GM13977 (cell line): ENCODE data around the gene CADM1.

Experiments
- DNase-seq: peaks from one replicate; pipeline ENCODE4 v3.0.0; 2012; ENCODE audit warnings: low spot score
- CTCF ChIP-seq: IDR thresholded peaks from 2 replicates; pipeline ENCODE4 v1.5.1; 2012; ENCODE audit warnings: mild to moderate bottlenecking, control low read depth; ENCODE audit not compliant: insufficient read depth; ENCODE audit errors: extremely low read depth, missing control alignments
- in situ Hi-C: fragments of 300-500 bp; cut with MboI; formaldehyde crosslinking; loops from one replicate; pipeline ENCODE4 v1.12.0; 2022; ENCODE audit warnings: low sequenced_read_pairs, low pct_unique_long_range_greater_than_20kb, mixed read lengths, inconsistent platforms; ENCODE audit not compliant: unreplicated experiment

The CADM1 gene

GRCh38 chr11:115377882-115378296 lies 126.3 kb downstream of the CADM1 start:
- in situ Hi-C loops = no loop called here
- TF ChIP-seq CTCF = no peak
- no peak for DNase-seq

- TF ChIP-seq CTCF = no peak
- DNase-seq = no peak
- in situ Hi-C loops = no loop called here
These were observed 135.6 kb downstream of the CADM1 start for GRCh38 chr11:115368616-115369015.

- DNase-seq = no peak
- TF ChIP-seq CTCF = no peak
- in situ Hi-C loops = no loop called here
These were observed 137.4 kb downstream of the CADM1 start for GRCh38 chr11:115366826-115367225.

GRCh38 chr11:115365907-115366306 lies 138.3 kb downstream of the CADM1 start:
- in situ Hi-C loops = no loop called here
- TF ChIP-seq CTCF = no peak
- no peak for DNase-seq

- in situ Hi-C loops = no loop called here
- no peak for TF ChIP-seq CTCF
These were observed 139.3 kb downstream of the CADM1 start for GRCh38 chr11:115364896-115365295.

GRCh38 chr11:115363921-115364320 lies 140.3 kb downstream of the CADM1 start:
- no peak for TF ChIP-seq CTCF

More at GRCh38 chr11:115364896-115365295, 139.3 kb downstream of the CADM1 start:
- no peak for DNase-seq

GRCh38 chr11:115363426-115363825 lies 140.8 kb downstream of the CADM1 start:
- DNase-seq = no peak
- in situ Hi-C loops = no loop called here
- no peak for TF ChIP-seq CTCF

More at GRCh38 chr11:115363921-115364320, 140.3 kb downstream of the CADM1 start:
- no peak for DNase-seq
- in situ Hi-C loops = no loop called here
